ENCODE measurements around the gene PTPMT1.

DNA sequence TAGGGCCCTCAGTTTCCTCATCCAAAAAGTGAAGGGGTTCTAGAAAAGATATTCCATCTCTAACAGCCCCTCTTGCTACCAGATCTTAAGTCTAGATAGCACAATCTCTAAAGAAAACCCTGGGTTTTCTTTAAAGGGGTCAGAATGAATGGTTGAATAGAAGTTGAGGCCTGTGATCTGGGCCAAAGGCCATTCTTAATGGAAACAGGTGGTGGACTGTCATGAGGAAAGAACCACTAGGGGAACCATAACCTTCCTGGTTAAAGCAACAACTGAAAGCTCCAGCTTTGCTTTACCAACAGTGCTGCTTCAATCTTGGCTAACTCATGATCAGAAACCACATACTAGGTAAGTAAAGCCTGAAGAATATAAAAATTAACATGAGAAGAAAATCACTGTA is 14.3 kb upstream of the PTPMT1 start:
- TF ChIP-seq YY1 (IDR thresholded peaks at IDR 0.05; ENCODE audit: insufficient read depth, insufficient read length) = no peak
- TF ChIP-seq ZNF274 (IDR thresholded peaks at IDR 0.05; ENCODE audit: low read depth, low read length) = no peak
- no peak for TF ChIP-seq SUZ12 (IDR thresholded peaks at IDR 0.05; ENCODE audit: extremely low read depth, insufficient read depth, insufficient read length)
